Suppressor macrophage treated with lipopolysaccharide for 4 hours (primary cell): ENCODE measurements around the gene ZDHHC17.

Source experiments
- DNase-seq: peaks from one replicate; pipeline ENCODE4 v3.0.0-alpha.2; 2020

Gene ZDHHC17

DNA sequence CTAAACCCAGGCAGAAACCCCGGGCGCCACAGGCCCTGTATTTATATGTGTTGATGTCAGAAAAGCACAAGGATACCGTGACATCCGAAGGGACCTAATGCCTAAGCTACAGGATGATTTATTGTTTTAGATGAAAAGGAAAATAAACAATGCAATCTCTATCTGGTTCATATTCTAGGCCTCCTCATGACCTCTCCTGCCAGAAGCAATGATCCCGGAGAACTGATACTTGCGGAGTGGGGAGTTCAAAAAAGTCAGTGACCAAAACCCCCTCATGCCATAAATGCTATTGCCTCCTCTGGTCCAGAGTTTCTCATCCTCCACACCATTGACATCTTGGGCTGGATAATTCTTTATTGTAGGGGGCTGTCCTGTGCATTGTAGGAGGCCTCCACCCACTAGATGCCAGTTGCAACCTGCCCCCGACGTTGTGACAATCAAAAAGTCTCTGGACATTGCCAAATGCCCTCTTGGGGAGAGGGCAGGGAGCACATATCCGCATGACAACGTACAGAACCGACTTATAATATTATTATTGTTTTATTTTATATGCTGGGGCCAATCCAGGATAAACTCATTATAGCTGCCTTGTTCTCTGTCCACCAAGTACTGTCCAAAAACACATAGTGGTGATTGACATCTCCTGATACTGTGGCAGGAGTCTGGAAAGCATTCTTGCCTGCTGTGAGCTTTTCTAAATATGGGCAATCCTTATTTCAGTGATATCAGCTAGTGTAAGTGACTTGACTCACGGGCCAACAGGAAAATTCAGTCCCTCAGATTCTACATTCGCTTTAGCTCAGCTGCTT is 116.0 kb downstream of the ZDHHC17 start:
- DNase-seq: no peak

DNA sequence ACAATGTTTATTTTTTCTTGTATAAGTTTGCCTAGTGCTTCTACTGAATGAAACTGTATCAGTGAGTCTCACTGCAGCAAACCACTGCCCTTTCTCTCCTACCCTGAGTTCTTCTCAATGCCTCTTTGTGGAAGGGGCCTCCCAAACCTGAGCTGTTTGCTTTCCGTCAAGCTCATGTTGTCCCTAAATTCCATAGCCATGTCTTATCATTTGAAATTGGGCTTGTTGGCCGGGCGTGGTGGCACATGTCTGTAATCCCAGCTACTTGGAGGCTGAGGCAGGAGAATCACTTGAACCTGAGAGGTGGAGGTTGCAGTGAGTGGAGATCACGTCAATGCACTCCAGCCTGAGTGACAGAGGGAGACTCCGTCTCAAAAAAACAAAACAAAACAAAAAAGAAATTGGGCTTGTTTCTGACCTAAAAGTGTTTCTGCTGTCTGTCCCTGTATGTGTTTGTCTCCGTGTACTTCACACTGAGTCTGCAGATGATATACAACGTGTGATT is 116.7 kb downstream of the ZDHHC17 start:
- no peak for DNase-seq

DNA sequence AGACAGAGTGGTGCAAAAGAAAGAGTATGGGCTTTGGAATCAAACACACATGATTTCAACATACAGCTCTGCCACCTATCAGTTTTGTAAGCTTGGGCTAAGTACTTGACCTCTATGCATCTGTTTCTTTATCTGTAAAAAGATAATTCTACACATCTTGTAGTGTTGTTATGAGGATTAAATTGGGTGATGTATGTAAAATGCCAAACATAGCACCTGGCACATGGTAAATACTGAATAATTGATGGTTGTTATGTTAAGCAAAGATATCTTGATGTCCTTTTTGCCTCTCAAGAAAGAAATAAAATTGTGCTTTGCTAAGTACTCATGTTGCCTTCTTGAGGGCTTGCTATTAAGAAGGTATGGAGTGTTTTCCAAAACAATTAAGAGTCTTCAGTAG is 117.2 kb downstream of the ZDHHC17 start:
- no peak for DNase-seq

DNA sequence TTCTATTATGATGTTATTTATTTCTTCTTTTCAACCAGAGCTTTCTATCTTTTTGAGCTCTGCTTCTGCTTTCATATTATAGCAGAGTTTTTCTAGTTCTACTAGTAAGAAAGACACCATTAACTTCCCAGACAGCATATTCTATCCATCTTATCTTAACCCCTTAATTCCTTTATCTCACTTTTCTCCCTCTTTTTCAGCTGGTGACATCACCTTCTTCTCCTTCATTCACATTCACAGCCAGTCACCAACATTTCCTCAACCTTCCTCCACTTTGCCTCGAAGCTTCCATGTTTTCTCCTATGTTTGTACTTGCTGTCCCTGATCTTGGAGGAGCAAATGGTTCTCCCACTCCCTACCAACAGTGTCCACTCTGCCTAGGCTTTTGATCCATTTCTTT is 118.5 kb downstream of the ZDHHC17 start:
- no peak for DNase-seq

DNA sequence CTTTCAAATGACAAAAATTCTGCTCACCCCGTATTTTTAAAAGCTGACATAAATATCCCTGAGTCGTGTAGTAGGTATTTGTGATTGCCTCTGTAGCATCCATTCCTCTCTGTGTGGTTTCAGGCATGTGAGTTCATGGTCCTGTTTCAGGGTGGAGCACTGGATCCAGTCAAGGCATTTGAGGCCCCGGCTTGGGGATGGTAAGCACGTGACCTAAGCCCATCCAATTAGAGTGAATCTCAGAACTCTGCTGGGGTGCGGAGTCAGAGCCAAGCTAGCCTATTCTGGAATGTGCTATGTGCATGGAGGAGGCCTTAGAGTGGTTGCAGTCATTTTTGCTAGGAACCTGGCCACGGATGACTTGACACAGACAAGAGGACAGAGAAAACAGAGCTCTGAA is 119.2 kb downstream of the ZDHHC17 start:
- no peak for DNase-seq

DNA sequence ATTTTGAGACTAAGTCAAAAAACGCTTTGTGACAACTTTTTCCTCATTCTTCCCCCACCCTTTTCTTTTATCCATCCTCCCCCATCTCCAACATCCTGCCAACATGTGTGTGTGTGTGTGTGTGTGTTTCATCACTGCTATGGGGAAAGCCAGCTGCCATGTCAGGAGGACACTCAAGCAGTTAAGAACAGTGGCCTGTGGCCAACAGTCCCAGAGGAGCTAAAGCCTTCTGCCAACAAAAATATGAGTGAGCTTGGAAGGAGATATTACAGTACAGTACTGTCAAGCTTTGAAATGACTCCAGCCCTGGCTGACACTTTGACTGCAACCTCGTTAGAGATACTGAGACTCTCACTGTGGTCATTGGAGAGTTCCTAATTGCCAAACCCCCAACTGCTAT is 119.9 kb downstream of the ZDHHC17 start:
- DNase-seq: no peak

DNA sequence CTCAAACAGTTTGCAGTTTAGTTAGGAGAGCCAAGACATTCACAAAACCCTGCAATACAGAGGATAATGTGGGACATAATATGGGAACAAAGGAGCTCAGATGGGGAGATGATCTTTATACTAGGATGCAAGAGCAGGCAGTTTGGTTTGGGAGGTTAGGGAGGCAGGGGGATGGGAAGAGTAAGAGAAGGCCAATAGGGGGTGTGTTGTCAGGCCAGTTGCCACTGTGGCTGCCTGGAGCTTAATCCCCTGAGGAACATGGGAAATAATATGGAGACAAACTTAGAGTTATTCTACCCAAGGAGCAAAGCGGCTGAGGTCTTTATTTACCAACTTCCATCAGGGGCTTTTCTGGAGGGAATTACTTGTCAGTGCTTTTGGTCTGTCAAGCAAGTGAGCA is 124.9 kb downstream of the ZDHHC17 start:
- no peak for DNase-seq

DNA sequence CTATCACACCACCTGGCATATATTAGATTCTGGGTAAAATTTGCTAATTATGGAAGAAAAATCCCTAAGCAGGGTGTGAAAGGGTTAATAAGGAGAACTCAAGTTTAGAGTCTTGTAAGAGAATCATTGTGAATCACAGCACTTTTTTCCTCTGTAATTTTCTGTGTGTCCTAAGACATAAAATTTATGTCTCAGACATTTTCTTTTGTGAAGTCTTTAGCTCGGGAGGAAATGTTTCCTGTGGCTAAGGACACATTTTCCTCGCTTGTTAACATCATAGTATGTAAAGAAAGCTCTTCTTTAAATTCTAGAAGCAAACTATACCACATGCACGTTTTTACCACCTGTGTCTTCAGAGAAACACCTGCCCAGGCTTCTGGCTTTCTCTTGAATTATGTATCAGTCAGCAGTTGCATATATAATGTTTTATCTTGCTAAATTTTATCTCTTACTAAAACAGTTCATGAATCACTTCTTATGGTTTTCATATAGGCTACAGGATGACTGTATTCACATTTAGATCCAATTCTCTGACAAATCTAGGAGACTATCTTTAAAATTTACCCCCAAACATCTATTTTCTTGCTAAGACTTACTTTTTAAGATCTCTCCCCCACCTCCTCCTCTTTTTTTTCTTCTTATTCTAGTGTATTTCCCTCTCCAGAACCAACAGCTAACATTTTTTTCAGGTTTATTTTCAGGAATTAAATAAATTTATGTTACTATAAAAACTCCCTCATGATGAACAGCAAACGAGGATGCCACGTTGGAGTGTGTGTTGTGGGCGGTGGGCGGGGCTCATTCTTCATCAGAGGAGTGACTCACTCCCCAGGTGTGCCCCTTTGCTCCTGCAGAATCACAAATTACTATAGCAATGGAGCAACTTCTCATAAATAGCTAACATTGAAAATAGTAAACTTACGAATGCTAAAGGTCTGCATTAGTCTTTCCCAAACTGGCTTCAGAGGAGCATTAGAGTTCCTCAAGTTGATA is 126.5 kb downstream of the ZDHHC17 start:
- no peak for DNase-seq

DNA sequence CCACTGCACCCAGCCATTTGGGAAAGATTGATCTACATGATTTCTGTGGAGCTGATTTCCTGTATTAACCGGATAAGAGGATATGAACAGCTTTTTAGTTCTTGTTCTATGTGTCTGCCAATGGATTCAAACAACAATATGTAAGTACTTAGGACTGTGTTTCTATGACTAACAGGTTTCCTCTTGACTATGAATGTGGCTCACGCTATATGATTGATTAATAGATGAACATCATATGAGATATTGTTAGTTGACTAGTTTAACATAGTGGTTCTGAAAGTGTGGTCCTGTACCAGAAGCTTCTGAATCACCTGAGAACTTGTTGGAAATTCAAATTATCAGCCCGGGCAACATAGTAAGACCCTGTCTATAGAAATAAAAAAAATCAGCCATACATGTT is 127.7 kb downstream of the ZDHHC17 start:
- DNase-seq: no peak

DNA sequence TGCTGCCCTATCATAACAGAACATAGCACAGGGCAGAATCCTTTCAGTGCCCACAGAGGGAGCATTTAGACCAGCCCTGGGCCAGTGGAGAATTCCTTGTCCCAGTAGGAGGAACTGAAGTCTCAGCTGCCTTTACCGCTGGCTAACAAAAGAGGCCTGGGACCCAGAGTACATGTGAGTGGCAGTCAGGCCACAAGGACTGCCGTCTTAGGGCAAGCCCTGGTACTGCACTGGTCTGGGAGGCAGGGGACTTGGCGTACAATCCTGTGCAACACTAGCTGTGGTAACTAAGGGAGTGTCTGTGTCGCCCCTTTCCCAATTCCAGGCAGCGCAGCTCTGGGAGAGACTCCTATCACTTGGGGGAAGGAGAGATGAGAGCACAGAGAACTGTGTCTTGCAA is 131.9 kb downstream of the ZDHHC17 start:
- no peak for DNase-seq

DNA sequence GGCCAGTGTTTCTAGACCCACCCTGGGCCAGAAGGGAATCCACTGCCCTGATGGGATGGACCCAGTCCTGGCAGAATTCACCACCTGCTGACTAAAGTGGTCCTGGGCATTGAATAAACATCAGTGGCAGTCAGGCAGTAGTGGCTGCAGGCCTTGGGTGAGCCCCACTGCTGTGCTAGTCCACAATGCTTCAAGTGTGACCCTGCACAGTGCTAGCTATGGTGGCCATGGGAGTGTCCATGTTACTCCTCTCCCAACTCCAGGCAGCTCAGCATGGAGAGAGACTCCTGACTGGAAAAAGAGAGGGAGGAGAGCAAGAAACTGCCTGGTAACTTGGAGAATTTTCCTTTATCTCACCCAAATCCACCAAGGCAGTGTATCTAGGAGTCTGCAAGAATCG is 132.4 kb downstream of the ZDHHC17 start:
- no peak for DNase-seq

DNA sequence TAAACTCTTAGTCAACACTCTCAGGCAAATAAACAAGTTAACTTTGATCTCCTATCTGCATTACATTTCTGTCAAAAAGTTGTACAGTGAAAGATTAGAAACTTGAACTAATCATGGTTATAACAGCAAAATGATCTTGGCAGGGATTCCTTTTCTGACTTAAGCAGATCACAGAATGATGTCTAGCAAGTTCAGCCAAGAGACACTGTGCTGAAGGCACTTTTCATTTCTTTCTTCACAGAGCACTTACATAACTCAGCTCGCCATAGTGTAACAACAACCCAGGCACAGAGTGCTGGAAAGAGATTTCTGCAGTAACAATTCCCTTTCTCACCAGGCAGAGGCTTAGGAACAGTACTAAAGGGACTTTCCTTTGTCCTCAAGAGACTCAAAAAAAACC is 134.5 kb downstream of the ZDHHC17 start:
- no peak for DNase-seq

DNA sequence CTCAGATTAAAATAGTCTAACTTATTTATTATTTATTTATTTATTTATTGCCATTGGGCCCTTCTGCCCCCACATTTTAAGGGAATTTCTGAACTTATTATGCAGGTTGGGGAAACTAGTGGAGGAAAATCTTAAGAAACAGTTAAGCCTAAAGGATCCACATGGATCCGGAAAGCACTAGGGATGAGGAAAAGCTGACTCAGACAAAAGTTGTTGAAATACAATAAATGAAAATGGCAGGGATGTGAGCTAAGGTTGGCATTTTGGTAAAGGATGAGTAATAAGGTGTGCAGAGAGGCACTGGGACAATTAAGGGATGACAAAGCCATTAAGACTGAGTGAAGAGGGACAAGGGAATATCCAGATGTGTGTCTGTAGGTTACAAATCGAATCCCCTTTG is 135.6 kb downstream of the ZDHHC17 start:
- DNase-seq: no peak

DNA sequence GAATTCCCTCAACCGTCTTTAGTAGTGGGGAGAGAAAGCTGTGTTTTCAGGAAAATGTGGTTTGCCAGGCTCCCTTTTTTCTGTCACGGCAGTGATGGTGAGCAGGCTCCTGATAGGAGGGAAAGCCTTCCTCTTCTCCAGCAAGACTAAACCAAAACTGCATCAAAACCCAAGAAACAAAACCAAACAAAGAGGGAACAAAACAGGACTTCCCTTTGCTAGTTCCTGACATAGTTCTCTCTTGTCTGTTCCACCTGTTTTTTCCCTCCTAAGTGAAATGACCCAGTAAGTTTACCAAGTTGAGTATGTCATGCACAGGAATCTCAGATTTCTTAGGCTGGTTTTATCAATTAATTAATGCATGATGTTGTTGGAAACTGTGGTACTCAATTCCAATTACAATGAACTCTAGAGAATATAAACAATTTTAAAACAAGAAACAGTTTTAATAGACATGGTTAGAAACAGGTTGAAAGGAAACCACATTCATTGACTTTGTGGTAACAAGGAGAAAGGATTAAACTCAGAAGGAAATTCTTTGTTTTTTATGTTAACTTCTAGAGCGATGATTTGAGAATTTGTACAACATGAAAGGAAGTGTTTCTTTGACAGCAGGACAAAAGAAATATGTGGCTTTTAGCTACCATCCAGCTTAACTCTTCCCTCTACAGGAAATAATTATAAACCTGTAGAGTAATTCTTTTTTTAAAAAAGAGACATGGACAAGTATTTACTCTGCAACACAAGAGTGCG is 137.9 kb downstream of the ZDHHC17 start:
- peak; percentile 25 for DNase-seq
